OCI-LY3 (cell line): ENCODE results near the gene CLEC16A.
A peak's percentile ranks its signal among the peaks of the same experiment; 100 is the strongest.
"Not testable (repeated sequence)": the region's sequence is repeated elsewhere in the genome, so short reads cannot be mapped to it uniquely, and the experiment has no call there.

Experiments used
- H2AFZ ChIP-seq: fragments of 200-600, 300-600 bp; shearing (Covaris generic); 2 replicates; pipeline ENCODE4 v1.6.0; 2014; ENCODE audit warnings: antibody characterized with exemption, low read depth, low read length
- H3K27ac ChIP-seq: fragments of 200-600, 300-600 bp; sonication (generic); 2 replicates; pipeline ENCODE4 v1.5.1; 2014; ENCODE audit warnings: mild to moderate bottlenecking, low read length, moderate library complexity, mixed read lengths
- H3K27me3 ChIP-seq: fragments of 200-600, 300-600 bp; sonication (generic); 2 replicates; pipeline ENCODE4 v1.6.1; 2014; ENCODE audit warnings: low read depth, low read length, mixed read lengths
- H3K36me3 ChIP-seq: fragments of 200-600, 300-600 bp; sonication (generic); replicated peaks from 2 replicates; pipeline ENCODE3; 2014; ENCODE audit warnings: low read depth, low read length, mixed read lengths
- H3K4me1 ChIP-seq: fragments of 300-600, 200-600 bp; sonication (generic); 2 replicates; pipeline ENCODE4 v1.6.1; 2014; ENCODE audit warnings: low read length, mixed read lengths
- H3K4me2 ChIP-seq: fragments of 200-600, 300-600 bp; sonication (generic); 2 replicates; pipeline ENCODE4 v1.6.1; 2014; ENCODE audit warnings: low read length, mixed read lengths
- H3K4me3 ChIP-seq: fragments of 300-600, 200-600 bp; sonication (generic); 2 replicates; pipeline ENCODE4 v1.5.1; 2014; ENCODE audit warnings: antibody characterized with exemption, mild to moderate bottlenecking, low read length, moderate library complexity
- H3K79me2 ChIP-seq: fragments of 300-600, 200-600 bp; shearing (Covaris generic); 2 replicates; pipeline ENCODE4 v1.6.1; 2014; ENCODE audit warnings: mild to moderate bottlenecking, low read length, mixed read lengths
- H3K9ac ChIP-seq: fragments of 300-600, 200-600 bp; shearing (Covaris generic); 2 replicates; pipeline ENCODE4 v1.6.0; 2014; ENCODE audit warnings: mild to moderate bottlenecking, low read length, moderate library complexity
- H3K9me3 ChIP-seq: fragments of 200-600, 300-600 bp; shearing (Covaris generic); 2 replicates; pipeline ENCODE4 v1.6.1; 2014; ENCODE audit warnings: low read length, mixed read lengths; ENCODE audit not compliant: insufficient read depth
- H4K20me1 ChIP-seq: fragments of 200-600, 300-600 bp; sonication (generic); 2 replicates; pipeline ENCODE4 v1.6.1; 2016; ENCODE audit warnings: low read length, mixed read lengths; ENCODE audit not compliant: insufficient read depth
- CTCF ChIP-seq: fragments of 200-600, 300-600 bp; sonication (generic); IDR thresholded peaks from 2 replicates; pipeline ENCODE4 v1.5.1; 2014; ENCODE audit warnings: antibody characterized with exemption, low read length, low read depth
- EZH2phosphoT487 ChIP-seq: fragments of 200-600 bp; shearing (Covaris generic); IDR thresholded peaks from 2 replicates; pipeline ENCODE4 v1.6.1; 2018; ENCODE audit warnings: antibody characterized with exemption, mixed run types, low read depth

The CLEC16A gene

GRCh38 chr16:11100239-11100750, 155.9 kb downstream of the CLEC16A start:
- H3K27ac ChIP-seq: peak overlapping the region; percentile 64
- TF ChIP-seq CTCF: no peak; the same call in 1 of the 2 replicates
- TF ChIP-seq EZH2phosphoT487: no peak
- H3K27me3 ChIP-seq: no peaks in the 10 kb centered on the region
- no peak overlapping the region for H3K4me3 ChIP-seq
- H3K36me3 ChIP-seq: no peaks in the 10 kb centered on the region
- H2AFZ ChIP-seq: peak overlapping the region; percentile 22; the same call in 1 of the 2 replicates
- no peaks in the 10 kb centered on the region for H3K9me3 ChIP-seq
- H4K20me1 ChIP-seq: no peaks in the 10 kb centered on the region
- no peaks in the 10 kb centered on the region for H3K79me2 ChIP-seq
- peak overlapping the region; percentile 57 for H3K4me2 ChIP-seq
- H3K9ac ChIP-seq: peak overlapping the region; percentile 40
- H3K4me1 ChIP-seq: peaks cover 60% of the 10 kb centered on the region

- H3K9ac ChIP-seq: no peak overlapping the region
- peaks cover 65% of the 10 kb centered on the region for H3K4me1 ChIP-seq
- H3K9me3 ChIP-seq: no peaks in the 10 kb centered on the region
- H3K4me2 ChIP-seq: no peak overlapping the region
- 0 out of 2 replicates have a peak overlapping the region, but pooled peaks have one; percentile 64 for H3K27ac ChIP-seq
- no peak for TF ChIP-seq CTCF
- TF ChIP-seq EZH2phosphoT487: no peak
- no peaks in the 10 kb centered on the region for H3K36me3 ChIP-seq
- H3K4me3 ChIP-seq: no peak overlapping the region
- no peaks in the 10 kb centered on the region for H4K20me1 ChIP-seq
- no peaks in the 10 kb centered on the region for H3K79me2 ChIP-seq
- no peak overlapping the region for H2AFZ ChIP-seq
- no peaks in the 10 kb centered on the region for H3K27me3 ChIP-seq
These were observed 156.9 kb downstream of the CLEC16A start for GRCh38 chr16:11101283-11101682.

- no peaks in the 10 kb centered on the region for H3K36me3 ChIP-seq
- peak; percentile 40 for TF ChIP-seq CTCF
- no peak for TF ChIP-seq EZH2phosphoT487
- no peak overlapping the region for H2AFZ ChIP-seq
- H3K9me3 ChIP-seq: no peaks in the 10 kb centered on the region
- H3K9ac ChIP-seq: peak overlapping the region; percentile 31; the same call in 1 of the 2 replicates
- H3K4me2 ChIP-seq: peak overlapping the region; percentile 4; the same call in 1 of the 2 replicates
- no peaks in the 10 kb centered on the region for H4K20me1 ChIP-seq
- peaks cover 72% of the 10 kb centered on the region for H3K4me1 ChIP-seq
- no peak overlapping the region for H3K4me3 ChIP-seq
- peak overlapping the region; percentile 6; the same call in 1 of the 2 replicates for H3K27ac ChIP-seq
- no peaks in the 10 kb centered on the region for H3K79me2 ChIP-seq
- no peaks in the 10 kb centered on the region for H3K27me3 ChIP-seq
These were observed 157.5 kb downstream of the CLEC16A start for GRCh38 chr16:11101695-11102522.

- Histone ChIP-seq H4K20me1 (no peaks in the 10 kb centered on the region), H3K9me3 (no peaks in the 10 kb centered on the region), H3K79me2 (no peaks in the 10 kb centered on the region), H2AFZ (no peak overlapping the region), H3K4me3 (no peak overlapping the region), H3K27ac (peak overlapping the region; percentile 6; the same call in 1 of the 2 replicates), H3K4me2 (peak overlapping the region; percentile 4; the same call in 1 of the 2 replicates), H3K27me3 (no peaks in the 10 kb centered on the region), H3K4me1 (peaks cover 78% of the 10 kb centered on the region), H3K36me3 (no peaks in the 10 kb centered on the region), H3K9ac (peak overlapping the region; percentile 31; the same call in 1 of the 2 replicates)
- TF ChIP-seq EZH2phosphoT487 (no peak), CTCF (no peak)
These were observed 158.1 kb downstream of the CLEC16A start for GRCh38 chr16:11102523-11102898.

- peaks cover 85% of the 10 kb centered on the region for H3K4me1 ChIP-seq
- not testable (repeated sequence) for H3K9me3 ChIP-seq, H3K9ac ChIP-seq
These were observed 158.9 kb downstream of the CLEC16A start for GRCh38 chr16:11103301-11103700.

More at GRCh38 chr16:11103301-11103700, 158.9 kb downstream of the CLEC16A start:
- H4K20me1 ChIP-seq, H2AFZ ChIP-seq, H3K4me3 ChIP-seq, H3K4me2 ChIP-seq, H3K27ac ChIP-seq, H3K36me3 ChIP-seq, H3K79me2 ChIP-seq, H3K27me3 ChIP-seq: not testable (repeated sequence)
